Lung (tissue), 12 donors: ENCODE results near the gene GUCA2A. TPM values are rescaled to one million over a fixed set of nuclear protein-coding genes. Genes with fewer than 3 reads are reported as not detected.

Experiments used
- ATAC-seq: fragments of 200-7000 bp; cut with Tn5 transposase; one replicate; pipeline ENCODE4 v1.9.1; 2020; ENCODE audit warnings: moderate number of reproducible peaks; ENCODE audit not compliant: insufficient read depth, low FRiP score
- DNase-seq, 3 donors: peaks; one replicate each; pipeline ENCODE4 v3.0.0-alpha.2; 2013 to 2017
- H3K27ac ChIP-seq, 2 donors: one replicate each; pipeline ENCODE4 v1.5.1; 2013; ENCODE audit warnings: mild to moderate bottlenecking in 2 of 2, moderate library complexity in 2 of 2, control low read depth in 1 of 2, inconsistent platforms in 1 of 2, low read depth in 1 of 2, low read length in 1 of 2
- H3K27me3 ChIP-seq, 3 donors: one replicate each; pipeline ENCODE4 v1.5.1; 2013; ENCODE audit warnings: low read length in 2 of 3; ENCODE audit not compliant: control insufficient read depth in 3 of 3, insufficient read depth in 3 of 3
- H3K36me3 ChIP-seq, 4 donors: one replicate each; pipeline ENCODE4 v1.5.1; 2013; ENCODE audit warnings: low read length in 4 of 4, mild to moderate bottlenecking in 1 of 4, moderate library complexity in 1 of 4; ENCODE audit not compliant: control insufficient read depth in 4 of 4, insufficient read depth in 4 of 4
- H3K4me1 ChIP-seq, 5 donors: one replicate each; pipeline ENCODE4 v1.5.1; 2013; ENCODE audit warnings: low read length in 5 of 5, mild to moderate bottlenecking in 2 of 5, moderate library complexity in 1 of 5; ENCODE audit not compliant: control insufficient read depth in 5 of 5, insufficient read depth in 5 of 5
- H3K4me3 ChIP-seq: one replicate; pipeline ENCODE4 v1.5.1; 2013; ENCODE audit warnings: mild to moderate bottlenecking, control low read depth, moderate library complexity
- H3K9ac ChIP-seq, 2 donors: one replicate each; pipeline ENCODE4 v1.5.1; 2013; ENCODE audit warnings: low read length in 2 of 2, control low read depth in 1 of 2; ENCODE audit not compliant: insufficient read depth in 1 of 2
- H3K9me3 ChIP-seq, 4 donors: one replicate each; pipeline ENCODE4 v1.5.1; 2013; ENCODE audit warnings: low read length in 3 of 4, mild to moderate bottlenecking in 1 of 4, moderate library complexity in 1 of 4; ENCODE audit not compliant: control insufficient read depth in 4 of 4, insufficient read depth in 3 of 4
- CTCF ChIP-seq: IDR thresholded peaks from 2 replicates; pipeline ENCODE4 v1.5.1; 2012; ENCODE audit warnings: mild to moderate bottlenecking; ENCODE audit errors: control extremely low read depth, extremely low read depth
- WGBS, 2 donors: extraction: QIAGEN DNeasy Blood & Tissue Kit; methylation state at CpG; one replicate each; pipeline ENCODE4 v1.1.7; 2013; 5-methylcytosine and 5-hydroxymethylcytosine counted together
- polyA plus RNA-seq, 2 donors: library from polyadenylated mRNA; stranded (reverse); fragments of 200-250 nt; gene quantifications; one replicate each; pipeline ENCODE4 v1.2.1, GENCODE V29; 2013
- total RNA-seq, 2 donors: library from RNA; depleted of rRNA in 1 of 2; stranded (reverse); fragments of >200 nt in 1 of 2; gene quantifications; one replicate each; pipeline ENCODE4 v1.2.1, GENCODE V29; 2014 to 2021
- donor health status: control.
- donor health status: control.
- donor health status: Bipolar disorder and iron deficiency.
- donor health status: healthy.
- donor health status: DM: yes; HTN: yes; CAD: no.

Gene GUCA2A
- total and polyA plus RNA-seq, 4 donors: 0.28 to 0.29 TPM; not detected in 2

- peaks cover 0 to 17% (median 10%) of the 10 kb centered on the region in 5 donors for H3K4me1 ChIP-seq
- TF ChIP-seq CTCF: no peak
- DNase-seq: no peak
- no peak overlapping the region for H3K9ac ChIP-seq
- ATAC-seq: no peak
- H3K9me3 ChIP-seq: peaks cover 0 to 5% (median 1%) of the 10 kb centered on the region in 4 donors
- H3K4me3 ChIP-seq: no peak overlapping the region
- WGBS, 2 donors: 90 to 91% methylated on average over 16 of the region's 16 CpGs
- H3K27me3 ChIP-seq: no peaks in the 10 kb centered on the region
- H3K27ac ChIP-seq: no peak overlapping the region
- no peaks in the 10 kb centered on the region for H3K36me3 ChIP-seq
Measured at GRCh38 chr1:42163536-42164503, 725 bp downstream of the GUCA2A start.

- no peak overlapping the region for H3K27ac ChIP-seq
- 86 to 97% methylated on average over 2 of the region's 2 CpGs for WGBS, 2 donors
- no peak overlapping the region for H3K9ac ChIP-seq
- H3K4me3 ChIP-seq: no peak overlapping the region
- ATAC-seq (no peak), DNase-seq (no peak)
- peaks cover 0 to 15% (median 10%) of the 10 kb centered on the region in 5 donors for H3K4me1 ChIP-seq
- peaks cover 0 to 5% (median 1%) of the 10 kb centered on the region in 4 donors for H3K9me3 ChIP-seq
- no peaks in the 10 kb centered on the region for H3K36me3 ChIP-seq
- no peak for TF ChIP-seq CTCF
- no peaks in the 10 kb centered on the region for H3K27me3 ChIP-seq
Measured at GRCh38 chr1:42163114-42163513, 1.4 kb downstream of the GUCA2A start.

GRCh38 chr1:42162181-42162580 is 2.4 kb downstream of the GUCA2A start:
- peaks cover 0 to 5% (median 1%) of the 10 kb centered on the region in 4 donors for H3K9me3 ChIP-seq
- H3K36me3 ChIP-seq: no peaks in the 10 kb centered on the region
- H3K4me1 ChIP-seq: peaks cover 0 to 15% (median 10%) of the 10 kb centered on the region in 5 donors
- H3K9ac ChIP-seq: no peak overlapping the region
- TF ChIP-seq CTCF: no peak
- DNase-seq (no peak), ATAC-seq (no peak)
- no peak overlapping the region for H3K27ac ChIP-seq
- no peaks in the 10 kb centered on the region for H3K27me3 ChIP-seq
- 67 to 76% methylated on average over 5 of the region's 5 CpGs for WGBS, 2 donors
- no peak overlapping the region for H3K4me3 ChIP-seq
